GM18873 (cell line): ENCODE results near the gene HES5.

Experiments
- ATAC-seq: cut with Tn5 transposase; IDR thresholded peaks from one replicate; pipeline ENCODE4 v1.9.1; 2021; ENCODE audit warnings: mild to moderate bottlenecking, moderate library complexity, moderate number of reproducible peaks; ENCODE audit not compliant: unreplicated experiment, low FRiP score

HES5 gene

DNA sequence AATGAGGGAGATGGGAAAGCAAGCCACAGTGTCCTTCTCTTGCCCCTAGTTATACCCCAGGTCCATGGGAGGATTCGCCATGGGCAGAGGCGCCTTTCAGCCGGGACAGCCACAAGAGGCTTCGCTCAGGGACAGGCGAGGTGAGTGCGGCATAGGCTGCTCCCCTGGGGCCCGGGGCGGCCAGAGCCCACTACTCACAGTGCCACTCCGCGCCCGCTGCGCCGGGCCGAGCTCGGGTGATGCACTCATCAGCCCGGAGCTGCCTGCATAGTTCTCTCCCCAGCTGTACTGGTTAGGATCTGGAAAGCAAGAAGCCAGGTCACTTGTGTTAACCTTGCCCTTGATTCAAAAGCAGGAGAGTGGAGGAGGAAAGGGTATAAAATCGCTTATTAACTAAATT is 12.1 kb downstream of the HES5 start:
- no peak for ATAC-seq

DNA sequence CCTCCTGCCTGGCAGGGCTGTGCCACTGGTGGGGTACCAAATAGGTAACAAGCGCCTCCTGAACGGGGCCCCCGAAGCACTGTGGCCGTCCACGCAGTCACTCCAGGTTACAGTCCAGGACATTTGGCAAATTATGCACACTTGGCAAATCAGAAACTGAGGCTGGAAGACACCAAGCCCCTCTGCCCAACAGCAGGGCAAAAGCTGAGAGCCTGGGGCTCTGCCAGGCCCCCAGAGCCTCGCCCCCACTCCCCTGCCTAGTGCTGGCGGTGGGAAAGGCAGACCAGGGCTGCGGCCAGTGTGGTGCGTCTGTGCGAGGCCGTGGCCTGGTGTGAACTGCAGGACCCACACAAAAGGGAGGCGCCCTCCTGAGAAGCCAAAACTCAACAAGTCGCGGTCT is 13.1 kb downstream of the HES5 start:
- no peak for ATAC-seq

DNA sequence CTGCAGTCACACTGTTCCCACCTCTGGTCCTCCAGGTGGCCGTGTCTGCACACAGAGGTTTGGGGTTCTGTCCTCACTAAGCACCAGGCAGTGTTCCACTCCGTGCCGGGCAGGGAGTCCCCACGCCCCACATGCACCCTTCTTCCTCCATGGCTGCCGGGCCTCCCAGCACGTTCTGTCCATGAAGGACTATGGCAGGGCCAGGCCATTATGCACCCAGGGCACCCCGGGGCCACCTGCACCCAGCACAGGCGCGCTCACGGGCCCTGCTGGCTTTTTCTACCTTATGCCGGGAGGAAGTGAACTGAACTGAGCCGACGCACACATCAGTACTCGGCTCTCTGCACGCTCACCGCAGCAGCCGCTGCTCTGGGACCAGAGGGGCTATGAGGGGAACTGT is 13.9 kb downstream of the HES5 start:
- ATAC-seq = no peak

DNA sequence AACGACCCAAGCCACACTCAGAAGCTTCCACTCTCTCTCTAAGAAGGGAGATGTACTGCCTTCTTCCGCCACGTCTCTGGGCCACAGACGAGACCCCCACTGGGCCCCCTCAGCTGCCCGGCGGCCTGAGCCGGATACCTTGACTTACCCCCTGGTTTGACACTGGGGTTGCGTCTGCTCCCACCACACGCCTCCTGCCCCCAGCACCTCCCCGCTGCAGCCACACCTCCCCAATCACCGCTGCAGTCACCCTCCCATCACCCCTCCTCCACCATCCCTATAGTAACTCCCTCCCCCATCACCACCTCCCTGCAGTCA is 14.3 kb downstream of the HES5 start:
- no peak for ATAC-seq

DNA sequence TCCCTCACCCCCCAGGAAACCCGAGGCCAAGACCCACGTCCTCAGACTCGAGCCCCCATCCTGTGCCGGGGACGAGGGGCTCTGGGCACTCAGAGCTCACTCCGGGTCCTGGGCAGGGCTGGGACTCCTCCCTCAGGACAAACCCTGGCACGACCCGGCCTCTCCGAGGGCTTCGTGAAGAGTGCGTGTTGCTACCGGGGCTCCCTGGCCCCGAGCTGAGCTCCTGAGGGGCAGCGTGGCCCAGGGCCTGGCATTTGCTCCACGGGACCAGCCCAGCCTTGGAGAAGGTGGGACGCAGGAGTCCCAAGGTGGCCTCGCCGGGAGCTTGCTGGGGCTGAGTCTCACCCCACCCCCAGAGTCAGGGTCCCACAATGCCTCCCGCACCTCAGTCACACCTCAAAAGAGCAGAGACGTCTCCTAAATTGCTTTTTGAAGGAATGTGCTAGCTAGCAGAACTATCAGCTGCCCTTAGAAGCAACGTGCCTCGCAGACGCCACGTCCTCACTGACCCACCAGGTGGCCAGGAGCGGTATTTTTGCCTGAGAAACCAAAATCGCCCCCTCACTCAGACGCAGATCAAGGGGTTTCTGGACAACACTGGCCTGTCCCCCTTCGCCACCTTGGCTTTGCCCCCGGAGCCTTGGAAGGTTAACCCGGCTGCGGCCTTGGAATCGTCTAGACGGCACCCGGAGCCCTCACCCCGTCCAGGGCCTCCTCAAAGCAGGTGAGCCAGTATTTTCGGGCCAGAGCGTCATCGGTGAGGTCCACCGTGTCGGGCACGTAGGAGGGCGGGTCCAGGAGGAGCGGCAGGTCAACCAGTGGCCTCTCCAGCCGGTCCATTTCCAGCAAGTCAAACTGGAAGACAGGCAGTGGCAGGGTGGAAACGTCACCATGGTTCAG is 14.9 kb downstream of the HES5 start:
- no peak for ATAC-seq

DNA sequence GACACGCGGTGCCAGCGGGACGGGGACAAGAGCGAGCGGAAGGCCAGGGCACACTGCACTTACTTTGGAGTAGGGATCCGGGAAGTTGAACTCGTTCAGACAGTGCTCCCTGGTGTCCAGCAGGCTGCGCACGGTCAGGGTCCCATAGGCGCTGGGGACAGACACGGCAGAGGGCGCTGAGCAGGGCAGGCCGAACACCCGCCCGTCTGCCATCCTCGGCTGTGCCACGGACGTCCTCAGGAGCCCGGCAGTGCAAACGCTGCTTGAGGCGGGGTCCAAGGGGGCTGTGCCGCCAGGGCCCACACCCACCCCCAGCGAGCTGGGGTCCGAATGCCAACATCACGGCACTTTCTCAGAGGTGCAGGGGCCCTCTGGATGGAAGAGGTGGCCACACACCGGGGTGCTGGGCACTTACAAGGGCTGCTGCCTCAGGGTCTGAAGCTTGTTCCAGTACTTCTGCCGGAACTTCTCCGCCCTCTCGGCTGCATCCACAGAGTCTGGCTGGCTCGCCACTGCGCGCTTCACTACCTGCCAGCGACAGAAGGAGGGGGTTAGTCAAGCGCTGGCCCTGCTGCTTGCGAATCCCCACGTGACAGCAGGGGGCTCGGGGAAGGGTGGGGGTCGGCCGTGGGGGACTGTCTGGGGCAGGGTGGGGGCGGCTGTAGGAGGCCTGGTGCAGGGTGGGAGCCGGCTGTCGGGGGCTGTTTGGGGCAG is 16.0 kb downstream of the HES5 start:
- no peak for ATAC-seq

DNA sequence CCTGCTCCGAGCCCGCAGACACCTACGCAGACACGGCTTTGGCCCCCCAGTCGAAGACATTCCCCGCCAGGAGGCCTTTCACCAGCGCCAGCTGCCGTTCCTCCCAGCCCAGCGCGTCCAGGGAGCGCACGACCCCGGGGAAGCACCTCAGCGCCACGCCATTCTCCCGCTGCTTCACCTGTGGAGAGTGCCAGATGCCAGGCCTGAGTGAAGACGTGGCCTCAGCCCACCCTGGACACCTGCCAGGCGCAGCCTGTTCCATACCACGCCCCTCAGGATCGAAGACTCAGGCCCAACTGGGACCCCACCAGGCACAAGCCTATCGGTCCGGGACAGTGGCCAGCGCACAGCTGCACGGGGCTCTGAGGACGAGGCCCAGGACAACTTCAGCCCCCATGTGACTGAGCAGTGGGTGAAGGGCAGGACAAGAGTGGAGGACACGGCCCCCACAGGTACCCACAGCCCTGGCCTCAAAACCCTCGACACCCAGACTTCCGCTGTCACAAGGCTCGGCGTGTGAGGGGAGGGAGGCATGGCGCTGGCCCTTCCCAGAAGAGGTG is 17.1 kb downstream of the HES5 start:
- no peak for ATAC-seq

DNA sequence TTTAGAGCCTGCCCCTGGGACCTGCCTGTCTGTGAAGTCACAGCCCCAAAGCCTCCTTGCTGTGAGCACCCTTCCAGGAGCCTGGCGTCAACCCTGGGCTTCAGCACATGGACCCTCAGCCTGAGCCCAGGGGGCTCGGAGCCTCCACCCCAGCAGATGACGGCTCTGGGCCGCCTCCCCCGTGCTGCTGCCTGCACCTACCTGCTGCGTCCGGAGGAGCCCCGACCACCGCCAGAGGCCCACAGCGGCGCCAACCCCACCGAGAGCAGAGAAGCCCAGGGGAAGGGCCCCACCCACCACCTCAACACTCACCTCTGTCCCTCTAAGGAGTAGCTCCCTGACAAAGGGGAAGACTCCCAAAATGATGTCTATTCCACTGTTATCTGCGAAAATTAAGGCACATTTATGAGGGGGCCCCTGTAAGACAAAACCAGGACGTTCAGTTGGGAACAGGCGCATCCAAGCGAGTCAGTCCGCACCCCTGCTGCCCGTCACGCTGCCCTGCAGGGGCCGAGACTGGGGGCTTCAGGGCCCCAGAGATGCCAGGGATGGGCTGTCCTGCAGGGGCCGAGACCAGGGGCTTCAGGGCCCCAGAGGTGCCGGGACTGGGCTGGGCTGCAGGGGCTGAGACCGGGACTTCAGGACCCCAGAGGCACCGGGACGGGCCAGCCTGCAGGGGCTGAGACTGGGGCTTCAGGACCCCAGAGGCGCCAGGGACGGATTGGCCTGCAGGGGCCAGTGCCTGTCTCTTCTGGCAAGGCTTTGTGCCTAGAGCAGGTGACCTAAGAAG is 19.5 kb downstream of the HES5 start:
- no peak for ATAC-seq

DNA sequence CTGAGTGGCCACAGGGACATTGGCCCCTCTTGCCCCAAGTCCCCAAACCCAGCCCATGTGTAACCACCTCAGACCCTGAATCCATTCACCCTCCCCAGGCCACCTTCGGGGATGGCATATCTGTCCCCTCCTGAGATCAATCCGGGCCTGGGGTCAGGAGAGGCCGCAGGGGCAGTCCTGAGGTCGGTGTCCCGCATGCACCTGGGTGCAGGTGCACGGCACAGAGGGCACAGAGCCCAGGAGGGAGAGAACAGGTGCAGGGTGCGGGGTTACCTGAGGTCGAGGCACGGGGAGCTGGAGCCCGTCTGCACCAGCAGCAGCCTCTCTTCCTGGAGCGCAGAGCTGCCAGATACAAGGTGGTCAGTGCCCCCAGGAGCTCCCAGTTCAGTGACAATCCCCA is 20.5 kb downstream of the HES5 start:
- ATAC-seq = no peak

DNA sequence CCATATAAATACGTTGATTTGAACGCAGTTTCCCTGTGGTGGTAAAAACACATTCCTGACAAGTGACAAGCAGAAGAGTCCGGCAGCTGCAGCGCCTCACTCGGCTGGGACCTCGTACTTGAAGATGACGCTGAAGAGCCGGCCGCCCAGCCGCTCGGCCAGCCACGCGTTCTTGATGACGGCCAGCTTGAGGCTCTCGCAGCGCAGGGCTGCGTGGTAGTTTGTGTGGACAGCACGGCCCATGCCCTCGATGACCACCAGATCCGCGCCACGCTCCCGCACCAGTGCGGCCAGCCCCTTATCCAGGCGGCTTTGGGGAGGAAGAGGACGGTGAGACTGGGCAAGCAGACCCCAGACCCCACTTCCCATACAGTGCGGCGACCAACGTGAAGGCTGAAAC is 21.3 kb downstream of the HES5 start:
- no peak for ATAC-seq

DNA sequence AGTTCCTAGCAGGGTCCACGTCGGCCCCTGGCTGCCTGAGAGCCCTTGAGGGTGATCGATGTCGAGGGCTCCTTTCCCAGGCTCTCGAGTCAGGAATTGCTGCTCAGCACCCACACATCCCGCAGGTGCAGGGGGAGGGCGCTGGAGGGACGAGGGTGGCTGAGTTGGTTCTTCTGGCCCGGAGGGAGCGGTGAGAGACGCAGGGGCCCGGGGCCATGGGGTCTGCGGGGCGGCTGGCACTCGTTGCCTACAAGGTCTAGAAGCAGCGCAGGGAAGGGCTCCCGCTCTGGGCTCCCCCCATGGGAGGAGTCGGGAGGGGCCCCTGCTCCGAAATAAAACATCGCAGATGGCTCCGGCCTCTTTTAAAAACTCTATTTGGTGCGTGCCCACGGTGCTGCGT is 21.9 kb downstream of the HES5 start:
- ATAC-seq = no peak

DNA sequence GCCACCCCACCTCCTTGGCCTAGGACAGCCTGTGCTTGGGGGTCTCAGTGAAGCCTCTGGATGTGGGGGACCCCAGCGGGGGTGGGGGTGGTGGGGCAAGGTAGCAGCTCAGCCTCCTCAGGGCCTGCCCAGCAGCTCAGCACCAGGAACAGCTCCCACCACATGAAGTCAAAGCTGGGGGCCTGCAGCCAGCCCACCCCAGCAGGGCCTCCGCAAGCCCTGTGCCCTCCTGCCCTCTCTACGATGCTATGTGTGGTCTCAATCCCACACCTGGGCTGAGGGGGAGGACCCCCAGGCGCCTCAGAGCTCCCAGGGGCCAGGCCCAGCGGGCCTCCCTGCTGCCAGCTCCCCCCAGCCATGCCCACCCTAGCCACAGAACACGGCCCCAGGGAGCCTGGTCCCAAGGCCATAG is 22.3 kb downstream of the HES5 start:
- ATAC-seq = no peak

DNA sequence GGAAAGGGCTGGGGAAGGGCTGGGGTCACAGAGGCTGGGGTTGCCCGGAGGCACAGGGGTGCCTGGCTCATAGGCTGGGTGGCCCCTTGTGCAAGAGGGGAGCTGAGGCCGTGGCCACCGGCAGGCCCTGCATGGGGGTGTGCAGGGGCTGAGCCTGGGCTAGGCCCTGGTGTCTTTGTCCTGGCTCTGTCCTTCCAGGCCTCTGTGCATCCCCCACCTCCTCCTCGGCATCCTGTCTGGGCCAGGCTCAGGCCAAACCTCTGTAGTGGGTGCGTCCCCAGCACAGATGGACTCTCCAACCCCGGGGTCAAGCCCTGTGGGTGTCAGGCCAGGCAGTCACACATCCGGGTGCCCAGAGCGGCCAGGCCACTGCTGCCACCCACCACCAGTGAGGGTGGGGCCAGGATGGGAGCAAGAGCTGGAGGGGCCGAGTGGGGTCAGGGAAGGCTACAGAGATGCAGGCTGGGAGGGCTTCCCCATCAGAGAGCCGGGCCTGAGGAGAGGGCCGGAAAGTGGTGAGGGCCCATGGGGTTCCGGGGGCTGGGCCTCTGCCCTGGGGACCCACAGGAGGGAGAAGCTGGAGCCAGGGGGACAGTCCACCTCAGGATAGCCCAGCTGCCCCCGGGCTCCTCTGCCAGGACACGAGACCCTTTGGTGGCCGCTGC is 23.0 kb downstream of the HES5 start:
- no peak for ATAC-seq

DNA sequence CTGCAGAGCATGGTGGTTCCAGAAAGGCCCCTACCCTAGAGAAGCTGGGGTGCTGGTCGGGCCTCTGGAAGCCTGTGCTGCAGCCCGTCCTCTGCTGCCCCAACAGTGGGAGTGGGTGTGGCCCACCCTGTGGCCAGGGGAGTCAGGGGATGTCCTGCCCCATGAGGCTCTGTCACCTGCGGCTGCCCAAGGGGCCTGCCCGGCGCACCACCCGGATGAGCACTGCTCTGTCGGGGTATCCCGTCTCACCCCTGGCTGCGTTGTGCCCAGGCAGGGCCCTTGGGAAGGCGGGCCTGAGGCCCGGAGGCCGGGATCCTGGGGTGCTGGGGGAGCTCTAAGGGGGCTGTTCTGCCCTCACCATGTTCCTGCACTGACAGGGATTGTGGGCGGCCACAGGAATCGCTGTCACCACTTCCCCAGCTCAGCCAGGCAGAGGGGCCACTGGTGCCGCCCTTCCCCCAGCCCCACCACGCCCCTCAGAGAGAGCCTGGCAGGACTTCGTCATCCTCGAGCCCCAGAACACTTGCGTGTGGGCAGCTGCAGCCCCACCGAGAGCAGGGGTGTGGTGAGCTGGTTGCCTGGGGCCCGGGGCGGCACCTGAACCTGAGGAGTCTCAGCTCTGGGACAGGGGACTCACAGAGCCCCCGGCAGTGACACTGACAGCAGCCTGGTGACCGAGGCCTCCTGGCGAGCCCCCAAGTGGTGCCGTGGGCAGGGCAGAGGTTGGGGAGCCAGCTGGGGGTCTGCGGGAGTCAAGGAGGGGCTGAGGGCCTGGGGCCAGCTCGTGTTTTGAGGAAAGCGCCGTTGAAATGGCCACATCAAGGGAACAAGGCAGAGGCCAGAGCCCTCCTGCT is 23.8 kb downstream of the HES5 start:
- ATAC-seq = no peak

DNA sequence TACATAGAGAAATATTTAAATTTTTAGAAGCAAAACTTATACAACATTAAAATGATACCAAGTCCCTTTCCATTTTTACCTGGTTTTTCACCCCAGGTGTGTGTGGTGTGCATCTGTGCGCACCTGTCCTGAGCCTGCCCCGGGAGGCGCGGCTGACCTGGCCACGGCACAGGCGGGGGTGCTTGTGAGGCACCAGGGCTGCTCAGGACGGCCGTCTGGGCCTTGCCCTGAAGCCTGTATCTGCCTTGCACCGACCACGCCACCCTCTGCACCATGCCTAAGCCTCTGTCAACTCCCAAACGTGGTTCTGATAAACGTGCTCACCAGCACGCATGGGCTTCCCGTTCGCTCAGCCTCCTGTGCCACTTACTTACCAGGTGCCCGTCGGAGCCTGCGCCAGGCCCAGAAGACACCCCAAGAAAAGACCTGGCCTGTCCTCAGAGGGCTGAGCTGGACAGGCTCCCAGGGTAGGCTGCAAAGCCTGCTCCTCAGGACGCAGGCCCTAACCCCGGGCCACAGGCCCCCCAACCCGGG is 24.5 kb downstream of the HES5 start:
- ATAC-seq = no peak

DNA sequence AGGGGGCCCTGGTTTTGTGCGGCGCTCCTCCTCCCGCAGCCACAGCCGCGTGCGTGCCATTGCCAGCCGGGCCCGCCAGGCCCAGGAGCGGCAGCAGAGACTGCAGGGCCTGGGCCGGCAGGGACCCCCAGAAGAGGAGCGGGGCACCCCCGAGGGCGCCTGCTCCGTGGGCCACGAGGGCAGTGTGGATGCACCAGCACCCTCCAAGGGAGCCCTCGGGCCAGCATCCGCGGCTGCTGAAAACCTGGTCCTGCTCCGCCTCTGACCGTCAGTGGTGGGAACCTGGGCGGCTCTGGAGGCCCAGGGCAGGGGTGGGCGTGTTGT is 25.2 kb downstream of the HES5 start:
- no peak for ATAC-seq

DNA sequence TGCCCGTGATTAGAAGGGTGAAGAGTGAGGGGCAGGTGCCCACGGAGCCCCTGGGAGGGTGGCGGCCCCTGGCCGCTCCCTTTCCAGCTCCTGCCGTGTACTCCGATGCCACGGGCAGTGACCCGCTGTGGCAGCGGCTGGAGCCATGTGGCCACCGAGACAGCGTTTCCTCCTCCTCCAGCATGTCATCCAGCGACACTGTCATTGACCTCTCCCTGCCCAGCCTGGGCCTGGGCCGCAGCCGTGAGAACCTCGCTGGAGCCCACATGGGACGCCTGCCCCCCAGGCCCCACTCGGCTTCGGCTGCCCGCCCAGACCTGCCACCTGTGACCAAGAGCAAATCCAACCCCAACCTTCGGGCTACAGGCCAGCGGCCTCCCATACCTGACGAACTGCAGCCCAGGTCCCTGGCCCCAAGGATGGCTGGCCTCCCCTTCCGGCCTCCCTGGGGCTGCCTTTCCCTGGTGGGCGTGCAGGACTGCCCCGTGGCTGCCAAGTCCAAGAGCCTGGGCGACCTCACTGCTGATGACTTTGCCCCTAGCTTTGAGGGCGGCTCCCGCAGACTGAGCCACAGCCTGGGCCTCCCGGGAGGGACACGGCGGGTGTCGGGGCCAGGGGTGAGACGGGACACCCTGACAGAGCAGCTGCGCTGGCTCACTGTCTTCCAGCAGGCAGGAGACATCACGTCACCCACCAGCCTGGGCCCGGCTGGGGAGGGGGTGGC is 25.7 kb downstream of the HES5 start:
- no peak for ATAC-seq

DNA sequence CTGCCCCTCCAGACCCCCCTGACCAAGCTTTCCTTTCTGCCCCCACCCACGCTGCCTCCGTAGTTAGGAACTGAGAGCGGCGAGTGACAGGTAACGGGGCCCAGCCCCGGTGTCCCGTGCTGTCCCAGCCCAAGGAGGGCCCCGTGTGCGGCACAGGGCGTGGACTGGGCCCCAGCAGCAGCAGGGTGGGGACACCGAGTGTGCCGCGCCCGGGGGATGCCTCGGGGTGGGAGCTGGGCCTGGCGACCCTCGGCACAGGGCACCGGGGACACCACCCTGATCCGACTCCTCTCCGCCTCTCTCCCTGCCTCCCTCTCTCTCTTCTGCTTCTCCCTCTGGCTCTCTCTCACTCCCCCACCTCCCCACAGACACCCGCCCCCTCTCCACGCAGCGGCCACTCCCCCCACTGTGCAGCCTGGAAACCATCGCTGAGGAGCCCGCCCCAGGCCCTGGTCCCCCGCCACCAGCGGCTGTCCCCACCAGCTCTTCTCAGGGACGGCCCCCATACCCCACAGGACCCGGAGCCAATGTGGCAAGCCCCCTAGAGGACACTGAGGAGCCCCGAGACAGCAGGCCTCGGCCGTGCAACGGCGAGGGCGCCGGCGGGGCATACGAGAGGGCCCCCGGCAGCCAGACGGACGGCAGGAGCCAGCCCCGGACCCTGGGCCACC is 26.4 kb downstream of the HES5 start:
- ATAC-seq = no peak
